ENCODE data around the gene USH1C.

The USH1C gene

DNA sequence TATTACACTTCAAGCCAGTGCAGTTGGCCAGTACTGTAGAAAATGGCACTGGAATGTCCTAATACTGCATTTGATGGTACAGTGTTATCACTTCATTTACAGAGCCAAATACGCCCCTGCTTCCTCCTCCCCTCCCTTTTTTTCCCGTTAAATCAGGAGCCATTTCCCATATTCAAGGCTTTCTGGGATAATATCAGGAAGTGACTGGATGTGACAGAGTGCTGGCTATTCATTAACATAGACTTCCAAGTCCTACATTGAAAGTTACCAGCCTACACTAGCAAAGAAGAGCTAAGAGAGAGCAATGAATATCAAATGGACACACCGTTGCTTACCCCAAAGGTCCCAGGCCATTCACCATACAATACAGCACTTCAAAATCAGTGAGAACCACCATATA is 35.4 kb downstream of the USH1C start:
- DNase-seq (ENCODE audit: low read depth in 1 of 2, low spot score in 1 of 2) = no peak

DNA sequence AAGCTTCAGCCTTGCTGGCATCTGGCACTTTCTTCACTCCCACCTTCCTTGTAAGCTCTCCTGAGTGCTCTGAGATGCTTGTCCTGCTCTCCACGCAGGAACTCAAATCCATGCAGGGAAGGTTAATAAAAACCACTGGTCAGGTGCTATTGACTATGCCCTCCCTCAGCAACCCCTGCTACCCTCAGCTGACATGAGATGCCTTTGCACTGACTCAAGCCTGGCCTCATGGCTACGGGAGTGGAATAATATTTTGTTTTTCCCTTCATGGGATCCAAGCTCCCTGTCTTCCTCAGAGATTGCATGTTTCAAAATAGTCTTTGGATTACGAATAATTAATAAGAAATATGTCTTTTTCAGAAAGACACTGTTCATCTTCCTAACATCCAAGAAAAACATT is 35.9 kb downstream of the USH1C start:
- DNase-seq (ENCODE audit: low read depth in 1 of 2, low spot score in 1 of 2) = no peak

DNA sequence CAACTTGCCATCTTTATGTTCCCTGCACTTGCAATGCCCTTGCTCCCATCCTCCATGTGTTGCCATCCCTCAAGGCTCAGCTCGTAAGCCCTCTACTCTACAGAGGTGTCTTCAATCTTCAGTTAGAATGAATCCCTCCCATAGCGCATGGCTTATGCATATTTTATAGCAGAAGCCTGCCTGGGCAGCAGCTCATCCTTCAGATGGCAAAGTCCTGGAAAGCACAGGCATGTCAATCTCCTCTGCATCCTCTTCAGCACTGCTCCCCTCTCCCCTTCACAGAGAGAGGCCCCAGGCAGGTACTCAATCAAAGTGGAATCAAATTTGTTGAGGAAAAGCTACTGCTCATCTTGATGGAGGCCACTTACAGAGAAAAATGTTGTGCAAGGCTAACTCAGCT is 36.4 kb downstream of the USH1C start:
- DNase-seq (ENCODE audit: low read depth in 1 of 2, low spot score in 1 of 2) = no peak

DNA sequence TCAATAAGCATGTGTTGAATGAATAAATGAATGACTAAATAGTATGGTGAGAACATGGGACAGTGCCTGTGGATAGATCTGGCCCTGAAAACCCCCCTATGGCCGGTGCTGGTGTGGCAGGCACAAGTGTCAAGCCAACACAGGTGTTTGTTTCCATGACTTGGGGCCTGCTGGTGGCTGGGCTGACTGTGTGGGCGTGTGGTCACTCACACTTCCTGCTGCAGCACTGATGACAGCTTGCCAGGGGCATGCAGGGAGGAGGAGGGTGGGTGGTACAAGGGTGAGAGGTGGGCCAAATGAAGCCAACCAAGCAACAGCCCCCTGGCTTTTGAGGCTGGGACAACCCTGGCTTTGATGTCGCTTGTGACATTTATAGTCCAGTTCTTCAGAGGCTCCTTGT is 37.3 kb downstream of the USH1C start:
- DNase-seq (ENCODE audit: low read depth in 1 of 2, low spot score in 1 of 2) = no peak

DNA sequence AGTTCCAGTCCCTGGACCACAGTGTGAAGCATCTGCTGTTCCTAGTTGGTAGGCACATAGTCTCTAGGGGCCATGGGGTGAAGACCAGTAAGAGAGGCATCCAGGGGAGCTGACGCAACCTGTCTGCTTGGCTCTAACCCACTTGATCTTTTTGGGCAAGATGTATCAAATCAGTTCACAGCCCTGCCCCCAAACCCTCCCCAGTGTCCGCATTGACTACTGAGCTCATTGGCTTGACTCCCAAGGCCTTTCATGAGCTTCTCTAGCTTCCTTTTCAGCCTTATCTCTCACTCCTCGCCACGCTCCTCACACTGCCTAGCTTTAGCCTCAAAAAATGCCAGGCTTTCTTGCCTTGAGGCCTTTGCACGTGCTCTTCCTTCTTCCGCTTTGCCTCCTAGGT is 37.9 kb downstream of the USH1C start:
- DNase-seq (ENCODE audit: low read depth in 1 of 2, low spot score in 1 of 2) = no peak

DNA sequence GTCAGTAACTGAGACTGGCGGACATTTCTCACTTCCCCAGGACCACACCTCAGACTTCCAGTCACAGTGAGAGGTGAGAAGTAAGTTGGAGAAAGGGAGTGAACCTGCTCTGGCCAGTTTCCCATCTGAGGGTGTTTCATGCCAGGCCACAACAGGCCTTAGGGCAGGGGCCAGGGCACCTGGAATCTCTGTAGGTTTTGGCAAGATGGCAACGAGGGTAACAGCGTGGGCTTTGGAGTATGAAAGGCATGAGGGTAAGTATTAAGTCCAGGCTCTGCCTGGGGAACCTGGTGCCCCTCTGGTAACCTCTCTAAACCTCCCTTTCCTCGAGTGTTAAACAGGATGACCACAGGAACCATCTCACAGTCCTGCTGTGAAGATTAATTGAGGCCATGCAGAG is 39.1 kb downstream of the USH1C start:
- no peak for DNase-seq (ENCODE audit: low read depth in 1 of 2, low spot score in 1 of 2)

DNA sequence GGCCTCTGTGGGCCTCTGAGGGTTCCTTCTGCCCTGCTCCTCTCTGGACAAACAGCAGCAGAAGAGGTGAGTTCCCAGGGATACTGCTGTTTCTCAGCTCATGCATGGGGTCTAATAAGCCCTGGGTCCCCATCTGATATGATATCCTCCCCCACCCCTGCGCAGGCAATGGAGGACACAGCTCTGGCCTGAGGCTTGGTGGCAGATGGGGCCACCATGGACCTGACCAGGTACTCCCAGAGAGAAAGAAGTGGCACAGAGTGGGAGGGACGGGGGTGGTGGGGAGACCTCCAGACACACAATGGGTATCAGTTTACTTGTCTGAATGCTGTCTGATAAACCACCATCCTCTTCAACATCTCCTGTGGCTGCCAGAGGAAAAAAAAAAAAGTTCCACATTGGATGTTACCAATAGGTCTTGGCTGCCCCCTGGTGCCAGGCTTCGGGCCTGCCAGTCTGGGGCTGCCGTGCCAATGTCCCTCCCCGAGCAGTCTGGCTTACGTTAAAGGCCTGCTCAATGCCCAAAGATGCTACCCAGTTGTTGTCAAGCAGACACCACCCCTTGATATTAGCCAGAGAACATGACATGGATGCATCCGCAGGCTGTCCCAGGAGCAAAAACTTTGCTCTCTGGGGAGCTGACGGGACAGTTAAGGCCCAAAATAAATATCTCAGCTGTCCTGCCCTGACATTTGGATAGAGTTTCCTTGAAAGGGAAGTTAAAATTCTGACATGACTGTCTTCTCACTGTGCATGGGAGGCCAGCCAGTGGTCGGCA is 39.7 kb downstream of the USH1C start:
- DNase-seq (ENCODE audit: low read depth in 1 of 2, low spot score in 1 of 2) = peak; percentile 52 to 72

DNA sequence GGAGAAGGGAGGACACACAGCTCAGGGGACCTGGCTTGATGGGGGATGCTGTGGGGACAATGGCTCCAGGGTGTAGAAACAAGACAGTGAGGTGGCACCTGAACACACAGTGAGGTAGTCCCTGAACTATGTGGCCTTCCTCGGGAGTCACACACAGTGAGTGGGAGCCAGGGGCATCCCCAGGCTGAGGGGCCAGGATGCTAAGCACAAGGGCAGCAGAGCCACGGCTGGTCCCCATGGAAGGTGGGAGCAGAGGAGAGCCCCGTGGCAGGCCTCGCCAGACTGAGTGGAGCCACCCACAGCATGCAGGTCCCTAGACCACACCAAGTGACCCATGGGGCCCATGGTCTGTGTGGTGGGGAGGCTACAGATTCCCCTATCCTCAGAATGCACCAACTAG is 41.6 kb downstream of the USH1C start:
- no peak for DNase-seq (ENCODE audit: low read depth in 1 of 2, low spot score in 1 of 2)

DNA sequence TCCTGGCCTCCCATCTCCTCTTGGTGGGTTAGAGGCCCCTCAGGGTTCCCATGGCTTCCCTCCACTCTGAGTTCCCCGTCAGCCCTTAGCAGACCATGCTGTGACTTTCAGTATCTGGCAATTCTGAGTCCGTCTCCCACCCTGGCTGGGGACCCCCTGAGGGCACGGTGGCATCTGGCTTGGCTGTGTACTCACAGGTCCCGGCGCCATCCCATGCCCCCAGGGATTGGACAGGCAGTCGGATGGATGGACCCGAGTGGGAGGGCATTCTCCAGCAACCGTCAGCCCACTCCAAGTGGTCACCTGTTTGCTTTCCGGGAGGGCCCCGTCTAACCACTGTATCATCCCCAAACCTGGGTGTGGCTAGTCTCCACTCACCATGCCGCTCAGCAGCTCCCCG is 43.5 kb downstream of the USH1C start:
- DNase-seq (ENCODE audit: low read depth in 1 of 2, low spot score in 1 of 2) = no peak

DNA sequence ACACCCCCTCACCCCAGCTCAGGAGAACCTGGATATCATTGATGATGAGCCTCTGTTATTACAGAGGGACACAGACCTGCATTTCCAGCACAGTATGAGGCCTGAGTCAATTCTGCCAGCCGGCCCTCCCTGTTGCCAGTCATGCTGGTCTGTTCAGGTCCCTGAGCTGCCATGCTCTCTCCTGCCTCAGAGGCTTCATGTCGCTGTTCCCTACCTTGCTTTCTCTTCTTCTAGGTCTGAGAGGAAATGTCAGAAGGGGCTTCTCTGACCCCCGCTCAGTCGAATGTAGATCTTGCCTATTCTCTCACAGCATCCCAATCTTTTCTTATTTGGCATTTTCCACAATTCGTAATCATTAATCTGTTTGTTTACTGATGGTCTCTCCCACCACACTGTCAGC is 45.7 kb downstream of the USH1C start:
- no peak for DNase-seq (ENCODE audit: low read depth in 1 of 2, low spot score in 1 of 2)

DNA sequence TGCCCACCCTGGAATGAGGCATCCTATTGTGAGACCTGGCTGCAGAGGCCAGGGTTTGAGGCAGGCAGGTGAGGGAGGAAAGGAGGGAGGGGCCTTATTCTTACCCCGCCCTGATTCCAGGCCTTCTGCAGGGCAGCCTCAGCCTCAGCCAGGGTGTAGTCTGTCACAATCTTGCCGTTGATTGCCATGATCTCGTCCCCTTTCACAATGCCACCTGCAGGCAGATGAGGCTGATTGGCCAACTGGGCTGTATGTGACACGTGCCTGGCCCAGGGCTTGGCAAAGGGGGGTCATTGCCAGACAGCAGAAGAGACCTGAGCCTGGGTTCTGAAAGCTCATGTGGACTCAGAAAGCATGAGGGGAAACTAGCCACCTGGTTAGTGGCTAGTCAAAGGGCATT is 46.2 kb downstream of the USH1C start:
- DNase-seq (ENCODE audit: low read depth in 1 of 2, low spot score in 1 of 2) = no peak

DNA sequence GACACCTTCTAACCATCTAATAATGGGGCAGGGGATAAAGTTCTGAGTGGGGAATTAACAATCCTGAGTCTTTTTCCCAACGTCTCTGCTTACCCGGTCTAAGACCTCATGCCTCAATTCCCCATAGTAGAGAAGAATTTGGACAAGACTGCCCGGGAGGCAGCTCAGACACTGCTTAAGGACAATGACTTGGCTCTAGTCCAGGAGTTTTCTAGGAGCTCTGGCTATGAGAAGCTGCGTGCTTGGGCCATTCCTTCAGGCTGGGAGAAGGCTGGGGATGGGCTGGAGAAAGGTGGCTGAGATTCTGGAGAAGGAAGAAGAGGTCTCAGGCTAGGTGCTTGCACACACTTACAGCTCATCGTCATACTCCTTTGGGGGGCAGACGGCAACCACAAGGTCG is 47.8 kb downstream of the USH1C start:
- no peak for DNase-seq (ENCODE audit: low read depth in 1 of 2, low spot score in 1 of 2)

DNA sequence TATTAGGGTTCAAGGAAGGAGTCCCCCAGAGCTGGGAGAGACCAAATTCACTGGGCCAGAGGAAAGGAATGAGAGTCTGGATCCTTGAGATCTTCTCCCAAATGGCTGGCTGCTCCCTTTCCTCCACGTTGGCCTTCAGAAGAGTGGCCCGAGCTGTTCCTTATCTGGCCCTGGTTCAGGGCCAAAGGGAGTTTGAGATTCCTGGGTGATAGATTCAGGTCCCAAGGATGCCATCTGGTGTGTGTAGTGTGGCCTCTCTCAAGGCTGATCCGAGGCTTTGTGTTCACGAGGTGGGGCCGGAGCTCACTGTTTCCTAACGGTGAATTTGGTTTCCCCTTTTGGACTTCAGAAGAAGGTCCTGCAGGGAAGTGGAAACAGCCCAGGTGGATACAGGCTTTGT is 50.2 kb downstream of the USH1C start:
- DNase-seq (ENCODE audit: low read depth in 1 of 2, low spot score in 1 of 2) = no peak

DNA sequence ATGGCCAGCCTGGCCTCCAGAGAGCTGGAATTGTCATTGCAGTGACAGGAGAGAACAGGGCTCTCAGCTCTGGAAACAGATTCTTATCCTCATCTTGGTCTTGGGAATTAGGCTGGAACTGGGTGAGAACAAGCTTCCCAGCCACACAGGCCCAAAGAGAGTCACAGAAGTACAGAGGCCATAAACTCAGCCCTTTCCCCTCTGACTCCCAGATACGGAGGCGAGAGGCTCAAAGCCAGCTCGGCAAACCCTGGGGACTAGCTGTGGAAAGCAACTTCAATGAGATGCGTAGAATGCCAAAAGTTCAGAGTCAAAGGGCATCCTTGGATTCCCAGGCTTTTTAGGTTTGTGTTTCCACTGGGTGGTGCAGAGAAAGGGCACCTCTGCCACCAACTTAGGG is 53.3 kb downstream of the USH1C start:
- DNase-seq (ENCODE audit: low read depth in 1 of 2, low spot score in 1 of 2) = no peak

DNA sequence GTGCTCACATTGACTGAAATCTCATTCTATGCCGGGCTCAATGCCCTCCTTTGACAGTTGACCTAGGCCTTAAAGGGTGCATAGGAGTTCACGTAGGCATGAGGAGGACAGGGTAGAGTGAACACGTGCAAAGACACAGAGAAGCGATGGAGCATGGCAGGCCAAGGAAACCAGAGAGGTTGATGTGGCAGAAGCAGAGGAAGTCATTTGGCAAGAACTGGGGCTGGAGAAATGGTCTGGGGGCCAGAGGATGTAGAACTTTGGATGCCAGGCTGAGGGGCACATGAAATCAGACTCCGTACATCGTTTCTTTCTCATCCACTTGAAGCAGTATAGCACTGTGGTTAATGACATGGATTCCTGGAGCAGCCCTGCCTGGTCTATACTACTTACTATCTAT is 54.0 kb downstream of the USH1C start:
- no peak for DNase-seq (ENCODE audit: low read depth in 1 of 2, low spot score in 1 of 2)

DNA sequence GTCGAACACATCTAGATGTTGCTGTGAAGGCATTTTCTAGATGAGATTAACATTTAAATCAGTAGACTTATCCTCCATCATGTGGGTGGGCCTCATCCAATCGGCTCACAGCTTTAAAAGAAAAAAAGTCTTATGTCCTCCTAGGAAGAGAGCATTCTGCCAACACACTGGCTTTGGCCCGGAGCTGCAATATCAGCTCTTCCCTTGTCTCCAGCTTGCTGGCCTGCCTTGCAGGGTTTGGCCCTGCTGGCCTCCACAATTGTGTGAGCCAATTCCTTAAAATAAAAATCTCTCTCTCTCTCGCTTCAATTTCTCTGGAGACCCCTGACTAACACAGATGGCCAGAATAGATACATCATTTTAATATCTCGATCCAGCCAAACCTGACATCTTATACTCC is 54.5 kb downstream of the USH1C start:
- DNase-seq (ENCODE audit: low read depth in 1 of 2, low spot score in 1 of 2) = no peak

DNA sequence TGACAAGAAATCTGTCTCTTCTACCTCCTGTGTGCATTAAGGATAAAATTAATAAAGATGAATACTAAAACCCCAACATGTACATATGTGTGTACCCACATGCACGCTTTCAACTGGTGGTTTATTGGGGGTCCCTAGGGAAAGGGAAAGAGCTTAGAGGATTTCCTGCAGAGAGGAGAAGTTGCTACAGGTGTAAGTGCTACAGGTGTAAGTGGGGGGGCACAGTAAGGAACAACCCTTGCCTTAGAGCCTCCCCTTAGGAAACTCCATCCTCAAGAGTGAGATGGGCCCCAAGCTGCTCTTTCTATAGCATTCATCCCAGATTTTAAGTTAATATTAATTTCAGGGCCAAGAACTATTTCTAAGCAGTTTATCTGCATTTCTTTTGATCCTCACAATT is 55.7 kb downstream of the USH1C start:
- no peak for DNase-seq (ENCODE audit: low read depth in 1 of 2, low spot score in 1 of 2)

DNA sequence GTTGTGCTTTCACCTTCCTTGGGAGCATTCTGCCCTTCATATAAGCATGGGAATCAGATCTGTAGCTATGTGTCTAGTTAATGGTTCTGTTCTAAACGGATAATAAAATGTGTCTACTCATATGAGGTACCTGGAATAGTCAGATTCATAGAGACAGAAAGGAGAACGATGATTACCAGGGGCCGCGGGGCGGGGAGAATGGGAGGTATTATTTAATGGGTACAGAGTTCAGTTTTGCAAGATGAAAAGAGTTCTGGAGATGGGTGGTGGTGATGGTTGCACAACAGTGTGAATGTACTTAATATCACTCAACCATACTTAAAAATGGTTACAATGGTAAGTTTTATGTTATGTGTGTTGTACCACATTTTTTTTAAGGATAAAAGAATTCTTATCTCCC is 57.6 kb downstream of the USH1C start:
- no peak for DNase-seq (ENCODE audit: low read depth in 1 of 2, low spot score in 1 of 2)

DNA sequence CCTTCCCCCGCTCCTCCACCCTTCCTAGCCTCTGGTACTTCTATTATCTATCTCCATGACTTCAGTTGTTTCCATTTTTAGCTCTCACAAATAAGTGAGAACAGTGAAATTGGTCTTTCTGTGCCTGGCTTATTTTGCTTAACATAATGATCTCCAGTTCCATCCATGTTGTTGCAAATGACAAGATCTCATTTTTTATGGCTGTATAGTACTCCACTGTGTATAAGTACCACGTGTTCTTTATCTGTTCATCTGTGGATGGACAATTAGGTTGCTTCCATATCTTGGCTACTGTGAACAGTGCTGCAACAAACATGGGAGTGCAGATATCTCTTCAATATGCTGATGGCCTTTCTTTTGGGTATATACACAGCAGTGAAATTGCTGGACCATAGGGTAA is 60.7 kb downstream of the USH1C start:
- no peak for DNase-seq (ENCODE audit: low read depth in 1 of 2, low spot score in 1 of 2)

DNA sequence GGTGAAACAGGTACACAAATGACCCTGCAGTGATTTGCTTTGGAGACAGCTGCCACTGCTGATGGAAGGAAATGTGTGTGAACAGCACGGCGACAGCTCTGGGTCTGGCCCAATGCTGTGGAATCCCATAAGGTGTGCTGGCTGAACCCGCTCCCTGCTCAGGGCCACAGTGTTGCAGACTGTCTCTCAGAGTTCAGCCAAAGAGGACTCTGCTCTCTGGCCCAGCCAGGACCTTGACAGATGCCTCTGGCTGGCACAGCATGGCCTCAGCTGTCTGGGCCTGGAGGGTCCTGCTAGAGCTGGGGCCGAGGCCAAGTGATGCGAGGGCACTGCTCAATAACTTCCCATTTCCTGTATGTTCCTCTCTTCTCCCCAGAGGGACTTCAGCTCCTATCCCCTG is 62.3 kb downstream of the USH1C start:
- DNase-seq (ENCODE audit: low read depth in 1 of 2, low spot score in 1 of 2) = no peak

DNA sequence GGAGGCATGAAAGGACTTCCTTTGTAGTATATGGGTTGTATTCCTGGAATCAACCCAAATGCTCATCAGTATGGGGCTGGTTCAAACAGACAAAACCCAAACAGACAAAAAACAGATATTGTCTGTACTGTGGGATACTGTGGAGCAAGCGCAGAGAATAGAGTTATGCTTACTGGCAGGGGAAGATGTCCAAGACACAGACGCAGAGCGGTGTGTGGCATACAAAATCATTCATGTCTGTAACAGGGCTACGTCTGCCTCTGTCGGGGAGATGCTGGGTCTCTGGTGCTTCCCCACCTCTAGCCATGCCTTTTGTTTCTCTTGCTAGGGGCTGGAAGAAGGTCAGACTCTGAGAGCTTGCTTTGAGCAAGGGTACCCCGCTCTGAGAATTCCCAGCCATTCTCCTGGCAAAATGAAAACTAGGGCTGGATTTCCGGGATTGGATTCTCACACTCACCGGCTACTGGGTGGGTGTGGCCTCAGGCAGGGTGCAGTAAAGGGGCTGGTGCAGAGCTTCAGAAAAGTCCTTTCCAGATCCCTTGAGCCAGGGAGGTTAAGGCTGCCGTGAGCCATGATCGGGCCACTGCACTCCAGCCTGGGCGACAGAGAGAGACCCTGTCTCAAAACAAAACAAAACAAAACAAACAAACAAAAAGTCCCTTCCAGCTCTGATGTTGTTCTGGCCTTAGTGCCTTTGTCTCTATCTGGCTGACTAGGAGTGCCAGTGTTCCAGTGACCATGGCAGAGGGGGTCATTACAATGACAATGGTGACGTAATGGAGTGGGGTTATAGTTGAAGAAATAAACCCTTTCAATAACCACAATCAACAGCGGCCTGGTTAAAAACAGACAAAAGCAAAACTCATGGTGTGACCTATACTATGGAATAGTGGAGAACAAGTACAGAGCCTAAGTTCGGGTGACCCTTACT is 64.7 kb downstream of the USH1C start:
- DNase-seq (ENCODE audit: low read depth in 1 of 2, low spot score in 1 of 2) = no peak

DNA sequence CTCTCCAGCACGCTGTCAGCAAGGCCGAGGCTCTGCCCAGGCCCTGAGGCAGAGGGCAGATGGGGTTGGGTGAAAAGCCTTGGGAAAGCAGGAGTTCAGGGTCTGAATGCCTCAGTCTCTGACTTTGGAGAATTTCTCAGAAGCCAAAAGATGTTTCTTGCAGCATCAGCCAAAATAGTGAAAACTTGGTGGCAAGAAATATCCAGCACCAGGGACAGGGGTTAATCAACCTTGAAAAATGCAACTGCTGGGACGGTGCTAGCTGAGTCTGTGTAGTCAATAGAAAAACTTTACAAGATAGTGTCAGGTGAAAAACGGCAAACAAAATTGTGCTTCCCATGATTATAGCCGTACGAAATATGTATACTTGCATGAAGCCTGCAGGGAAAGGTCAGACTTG is 66.1 kb downstream of the USH1C start:
- no peak for DNase-seq (ENCODE audit: low read depth in 1 of 2, low spot score in 1 of 2)

DNA sequence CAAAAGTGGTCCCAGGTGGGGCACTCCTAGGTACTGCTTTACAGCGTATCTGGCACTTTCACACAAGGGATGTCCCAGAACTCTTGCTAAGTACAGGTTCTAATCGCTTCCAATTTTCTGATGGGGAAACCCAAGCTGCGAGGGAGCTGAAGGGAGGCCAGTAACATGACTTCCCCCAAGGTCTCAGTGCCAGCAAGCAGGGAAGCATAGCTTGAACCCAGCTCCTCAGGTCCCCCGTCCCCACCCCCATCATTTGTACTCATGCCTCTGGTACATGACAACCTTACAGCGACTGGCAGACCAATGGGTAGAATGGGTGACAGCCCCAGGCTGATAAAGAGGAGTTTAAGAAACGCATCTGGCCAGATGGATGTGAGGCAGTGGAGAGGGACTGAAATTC is 66.9 kb downstream of the USH1C start:
- no peak for DNase-seq (ENCODE audit: low read depth in 1 of 2, low spot score in 1 of 2)
